Non-pigmented ciliary epithelial cell (primary cell): ENCODE results near the gene TRIM14.
"Not testable (repeated sequence)": the region's sequence is repeated elsewhere in the genome, so short reads cannot be mapped to it uniquely, and the experiment has no call there.

Experiments used
- DNase-seq: peaks from one replicate; pipeline ENCODE4 v3.0.0-alpha.2; 2010; ENCODE audit warnings: low read depth

The TRIM14 gene

GRCh38 chr9:98108531-98109031 is 10.4 kb downstream of the TRIM14 start:
- no peak for DNase-seq

GRCh38 chr9:98107926-98108325 is 11.1 kb downstream of the TRIM14 start:
- DNase-seq, result no peak

DNA sequence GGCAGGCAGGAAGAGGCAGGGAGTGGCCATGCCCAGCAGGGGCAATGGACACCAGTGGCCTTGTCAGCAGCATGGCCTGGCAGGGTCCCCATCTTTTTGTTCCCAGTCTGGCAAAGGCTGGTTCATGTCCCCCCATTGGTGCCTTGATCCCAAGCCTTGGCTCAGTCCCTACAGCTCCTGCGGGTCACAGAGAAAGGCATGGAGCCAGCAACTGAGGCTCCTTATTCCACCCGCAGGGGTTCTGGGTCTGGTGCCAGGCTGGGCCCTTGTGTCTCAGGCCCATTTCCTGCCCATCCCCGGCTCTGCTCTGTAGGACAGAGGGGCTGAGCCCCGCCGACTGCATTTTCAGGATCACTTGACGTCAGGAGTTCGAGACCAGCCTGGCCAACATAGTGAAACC is 14.0 kb downstream of the TRIM14 start:
- DNase-seq, result no peak

DNA sequence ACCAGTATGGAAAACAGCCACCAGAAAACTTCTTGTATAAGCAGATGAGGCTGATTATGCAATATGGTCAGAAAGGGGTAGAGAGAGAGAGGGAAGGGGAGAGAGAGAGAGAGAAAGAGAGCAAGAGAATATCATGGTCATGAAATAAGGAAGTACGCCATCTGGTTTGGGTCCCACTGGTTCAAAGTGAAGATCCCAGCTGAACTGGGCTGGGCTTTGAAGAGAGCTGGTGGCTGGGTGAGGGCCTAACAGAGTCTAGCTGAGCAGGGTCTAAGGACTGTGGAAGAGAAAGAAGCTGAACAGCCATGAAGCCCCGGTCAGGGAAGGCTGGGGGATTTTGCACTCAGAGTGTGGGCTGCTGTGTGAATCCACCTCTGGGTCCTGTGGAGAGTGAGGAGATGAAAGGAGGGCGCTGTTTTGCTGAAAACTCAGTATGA is 14.6 kb downstream of the TRIM14 start:
- DNase-seq, result no peak

DNA sequence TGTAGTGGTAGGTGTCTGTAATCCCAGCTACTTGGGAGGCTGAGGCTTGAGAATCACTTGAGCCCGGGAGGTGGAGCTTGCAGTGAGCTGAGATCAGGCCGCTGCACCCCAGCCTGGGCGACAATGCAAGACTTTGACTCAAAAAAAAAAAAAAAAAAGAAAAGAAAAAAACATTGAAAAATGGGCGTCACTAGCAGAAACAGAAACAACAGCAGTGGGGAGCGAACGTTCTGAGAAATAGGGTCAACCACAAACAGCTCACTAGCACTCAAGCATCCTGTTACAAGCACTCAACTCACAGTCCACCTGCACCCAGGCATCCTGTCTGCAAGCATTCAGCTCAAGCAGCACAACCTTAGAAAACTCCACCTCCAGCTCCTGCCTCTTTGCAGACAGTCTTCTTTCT is 17.2 kb downstream of the TRIM14 start:
- DNase-seq, result no peak

DNA sequence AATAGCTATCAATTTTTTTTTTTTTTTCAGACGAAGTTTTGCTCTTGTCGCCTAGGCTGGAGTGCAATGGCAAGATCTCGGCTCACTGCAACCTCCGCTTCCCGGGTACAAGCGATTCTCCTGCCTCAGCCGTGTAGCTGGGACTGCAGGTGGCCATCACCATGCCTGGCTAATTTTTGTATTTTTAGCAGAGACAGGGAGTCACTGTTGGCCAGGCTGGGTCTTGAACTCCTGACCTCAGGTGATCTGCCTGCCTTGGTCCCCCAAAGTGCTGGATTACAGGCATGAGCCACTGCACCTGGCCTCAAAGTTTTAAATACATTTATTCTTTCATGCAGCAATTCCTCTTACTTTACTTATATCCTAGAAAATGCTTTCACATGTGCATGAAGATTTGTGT is 17.6 kb downstream of the TRIM14 start:
- DNase-seq, result no peak

GRCh38 chr9:98100456-98100855 is 18.6 kb downstream of the TRIM14 start:
- no peak for DNase-seq

DNA sequence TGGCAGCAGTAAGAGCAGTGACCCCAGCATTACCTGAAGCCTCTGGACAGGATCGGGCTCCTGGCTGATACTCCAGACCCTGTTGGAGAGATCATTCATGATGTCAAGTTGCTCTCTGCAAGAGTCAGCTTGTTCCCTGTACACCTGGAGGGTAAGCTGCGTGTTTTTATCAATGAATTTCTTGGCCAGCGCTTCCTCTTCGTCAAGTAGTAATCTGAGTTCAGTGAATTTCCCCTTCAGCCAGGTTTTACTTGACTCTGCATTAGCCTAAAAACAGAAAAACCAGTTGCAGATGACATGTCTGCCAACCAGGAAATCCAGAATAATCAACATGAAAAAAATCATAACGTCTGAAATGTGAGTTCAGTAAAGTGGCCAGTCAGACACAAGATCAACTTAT is 19.1 kb downstream of the TRIM14 start:
- DNase-seq, result no peak

DNA sequence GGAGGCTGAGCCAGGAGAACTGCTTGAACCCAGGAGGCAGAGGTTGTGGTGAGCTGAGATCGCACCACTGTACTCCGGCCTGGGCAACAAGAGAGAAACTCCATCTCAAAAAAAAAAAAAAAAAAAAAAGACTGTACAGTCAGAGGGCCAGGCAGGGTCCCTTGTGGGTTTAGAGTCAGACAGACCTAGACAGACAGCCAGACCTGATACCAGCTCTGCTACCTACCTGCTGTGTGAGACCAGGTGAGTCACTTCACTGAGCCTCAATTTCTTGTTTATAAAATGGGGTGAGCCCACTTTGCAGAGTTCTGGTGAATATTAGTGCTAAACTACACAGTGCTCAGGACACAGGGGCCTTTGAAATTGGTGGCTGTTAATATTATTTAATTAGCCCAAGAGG is 19.7 kb downstream of the TRIM14 start:
- no peak for DNase-seq

- no peak for DNase-seq
Observed at GRCh38 chr9:98097836-98098235, 21.2 kb downstream of the TRIM14 start.

GRCh38 chr9:98096091-98096490 is 22.9 kb downstream of the TRIM14 start:
- no peak for DNase-seq

GRCh38 chr9:98095401-98095800 is 23.6 kb downstream of the TRIM14 start:
- DNase-seq, result no peak

- no peak for DNase-seq
Observed at GRCh38 chr9:98094851-98095250, 24.2 kb downstream of the TRIM14 start.

DNA sequence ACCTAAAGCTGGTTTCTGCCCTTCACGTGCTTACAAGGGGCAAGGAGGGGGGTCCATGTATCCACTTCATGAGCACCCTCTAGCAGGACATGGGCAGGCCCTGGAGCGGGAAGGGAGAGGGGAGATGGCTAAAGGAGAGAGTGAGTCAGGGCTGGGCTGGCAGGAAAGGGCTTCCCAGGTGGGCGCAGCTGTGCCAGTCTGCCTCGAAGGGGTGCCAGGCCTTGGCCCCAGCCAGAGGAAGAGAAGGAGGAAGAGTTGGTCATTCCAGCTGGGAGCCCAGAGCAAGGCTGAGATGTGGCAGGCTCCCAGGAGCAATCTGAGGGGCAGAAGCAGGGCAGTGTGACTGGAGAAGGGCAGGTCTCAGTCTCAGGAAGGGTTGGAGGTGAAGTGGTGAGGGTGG is 24.7 kb downstream of the TRIM14 start:
- DNase-seq, result no peak

- DNase-seq, result no peak
Observed at GRCh38 chr9:98092613-98092931, 26.4 kb downstream of the TRIM14 start.

DNA sequence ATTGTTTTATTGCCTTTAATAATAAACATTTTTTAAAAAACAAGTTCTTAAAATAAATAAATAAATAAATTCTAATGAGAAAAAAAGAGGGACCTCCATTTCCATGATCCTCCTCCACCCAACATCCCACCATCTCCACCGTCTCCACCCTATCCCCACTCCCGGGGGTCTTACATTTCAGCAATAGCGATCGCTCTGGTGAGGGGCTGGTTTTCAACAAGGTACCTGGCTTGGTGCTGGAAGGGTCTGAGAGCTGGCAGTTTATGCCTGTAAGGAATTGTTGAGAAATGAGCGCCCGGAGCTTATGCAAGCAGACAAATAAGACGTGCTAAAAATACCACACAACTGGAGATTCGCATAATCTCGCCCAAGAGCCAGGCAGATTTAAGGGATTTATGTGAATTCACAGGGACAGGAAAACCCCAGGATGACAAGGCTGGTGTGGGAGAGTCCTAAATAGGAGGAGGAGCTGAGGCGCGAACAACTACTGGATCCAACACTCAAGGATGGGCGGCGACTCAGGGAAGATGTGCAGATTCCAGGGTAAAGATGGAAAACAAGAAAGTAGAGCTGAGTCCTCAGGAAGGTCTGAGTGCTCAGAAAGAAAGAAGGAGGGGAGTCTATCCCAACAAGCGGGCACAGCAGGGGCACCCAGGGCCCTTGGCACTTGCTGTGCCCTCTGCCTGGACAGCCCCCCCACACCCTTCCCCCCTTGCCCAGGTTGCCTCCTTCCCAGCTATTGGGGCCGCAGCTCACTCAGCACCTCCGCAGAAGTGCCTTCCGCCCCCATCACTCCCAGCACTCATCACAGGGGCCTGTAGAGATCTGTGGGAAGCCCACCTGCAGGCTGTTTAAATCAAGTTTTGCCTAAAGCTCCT is 27.0 kb downstream of the TRIM14 start:
- no peak for DNase-seq

DNA sequence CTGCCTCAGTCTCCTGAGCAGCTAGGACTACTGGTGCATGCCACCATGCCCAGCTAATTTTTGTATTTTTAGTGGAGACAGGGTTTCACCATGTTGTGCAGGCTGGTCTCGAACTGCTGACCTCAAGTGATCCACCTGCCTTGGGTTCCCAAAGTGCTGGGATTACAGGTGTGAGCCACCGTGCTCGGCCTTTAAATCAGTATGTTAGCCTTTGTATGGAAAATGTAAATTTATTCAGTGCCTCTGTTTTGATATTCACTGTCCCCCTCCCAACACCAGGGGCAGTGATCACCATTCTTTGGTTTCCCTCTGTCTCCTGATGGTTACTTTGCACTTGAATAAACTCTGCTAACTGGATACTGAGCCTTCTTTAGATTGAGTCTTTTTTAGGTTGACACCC is 28.3 kb downstream of the TRIM14 start:
- not testable (repeated sequence) for DNase-seq

DNA sequence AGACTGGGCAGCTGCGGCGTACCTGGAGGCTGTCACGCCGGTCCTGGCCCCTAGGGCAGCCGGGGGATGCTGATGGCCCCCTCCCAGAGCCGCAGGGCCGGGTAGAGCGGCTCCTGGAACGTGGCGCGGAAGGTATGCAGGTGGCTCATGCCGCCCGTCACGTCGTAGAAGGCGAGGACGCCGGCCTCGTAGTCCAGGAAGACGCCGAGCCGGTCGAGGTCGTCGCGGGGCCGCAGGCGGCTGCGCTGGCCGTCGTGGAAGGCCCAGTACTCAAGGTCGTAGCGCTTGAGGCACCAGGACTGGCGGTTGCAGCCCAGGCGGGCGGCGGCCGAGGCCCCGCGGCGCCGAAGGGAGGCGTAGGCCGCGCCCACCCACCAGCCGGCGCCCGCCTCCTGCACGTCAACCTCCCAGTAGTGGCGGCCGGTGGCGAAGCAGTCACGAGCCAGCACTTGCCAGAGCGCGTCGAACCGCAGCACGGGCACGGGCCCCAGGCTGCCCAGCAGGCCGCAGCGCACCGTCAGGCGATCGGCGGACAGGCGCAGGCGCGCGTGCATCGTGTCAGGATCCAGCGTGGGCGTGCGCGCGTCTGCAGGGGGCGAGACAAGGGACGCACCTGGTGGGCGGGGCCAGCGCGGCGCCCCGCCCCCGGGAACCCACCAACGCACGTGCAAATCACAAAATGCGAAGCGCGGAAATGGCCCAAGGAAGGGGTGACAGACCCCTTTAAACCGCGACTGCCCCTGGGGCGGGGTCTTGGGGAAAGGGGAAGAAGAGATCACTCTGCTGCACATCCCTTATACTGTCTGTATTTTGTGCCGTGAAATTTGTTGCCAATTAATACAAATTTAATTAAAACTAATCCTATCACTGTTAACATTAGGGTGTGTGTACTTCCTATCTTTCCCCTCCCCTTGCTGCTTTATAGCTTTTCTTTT is 31.3 kb downstream of the TRIM14 start:
- DNase-seq, result no peak

GRCh38 chr9:98086461-98086860 is 32.6 kb downstream of the TRIM14 start:
- DNase-seq, result no peak

GRCh38 chr9:98085944-98086343 is 33.1 kb downstream of the TRIM14 start:
- no peak for DNase-seq

DNA sequence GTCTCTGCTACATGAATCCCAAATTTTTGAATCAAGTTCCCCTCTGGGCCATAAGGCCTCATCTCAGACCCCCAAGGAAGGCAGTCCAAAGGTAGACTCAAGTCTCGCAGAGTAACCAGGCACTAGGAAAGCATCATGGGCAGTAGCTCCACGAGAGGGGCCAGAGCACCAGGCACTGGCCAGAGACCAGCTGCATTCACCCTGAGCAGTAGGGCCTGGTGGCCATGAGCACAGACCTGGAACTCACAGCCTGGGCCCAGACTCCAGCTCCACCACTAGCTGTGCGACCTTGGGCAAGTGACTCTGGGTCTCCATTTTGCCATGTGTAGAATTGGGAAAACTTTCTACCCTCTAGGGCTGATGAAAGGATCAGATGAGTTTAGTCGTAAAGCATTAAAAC is 34.0 kb downstream of the TRIM14 start:
- no peak for DNase-seq

- DNase-seq, result no peak
Observed at GRCh38 chr9:98084396-98084795, 34.6 kb downstream of the TRIM14 start.
